Measurements from ENCODE around the gene RALGAPA2. TPM values are rescaled to one million over a fixed set of nuclear protein-coding genes. Genes with fewer than 3 reads are reported as not detected.

RALGAPA2 gene
- total and polyA plus RNA-seq, 2 donors (not counting 1 experiment from before 2014, with no cell fraction given): 1.2 to 7.6 TPM

GRCh38 chr20:20375862-20376261, 336.6 kb downstream of the RALGAPA2 start:
- no peak overlapping the region for H3K9ac ChIP-seq (ENCODE audit: insufficient read depth, low read length)
- H2AFZ ChIP-seq (ENCODE audit: low read length): no peak overlapping the region
- no peak for TF ChIP-seq EZH2 (IDR thresholded peaks at IDR 0.05; ENCODE audit: low read length, missing control alignments)
- TF ChIP-seq CTCF (conservative IDR thresholded peaks at IDR 0.05 in 1 of 2, IDR thresholded peaks at IDR 0.05 in 1 of 2; ENCODE audit: low read depth in 1 of 2, low read length in 2 of 2): no peak
- no peaks in the 10 kb centered on the region for H3K79me2 ChIP-seq (ENCODE audit: control insufficient read depth, insufficient read depth, low read length)
- no peak for DNase-seq (ENCODE audit: low read depth in 2 of 2)
- no peaks in the 10 kb centered on the region for H3K36me3 ChIP-seq (ENCODE audit: control insufficient read depth, insufficient read depth, low read length)
- no peak overlapping the region for H3K27ac ChIP-seq (ENCODE audit: insufficient read depth, low read length)
- H3K9me3 ChIP-seq (ENCODE audit: control insufficient read depth, insufficient read depth, low read depth, low read length): no peaks in the 10 kb centered on the region
- H3K4me2 ChIP-seq (ENCODE audit: extremely low read depth, insufficient read depth, low read length): no peak overlapping the region
- peaks cover 23% of the 10 kb centered on the region for H3K27me3 ChIP-seq (ENCODE audit: control insufficient read depth, insufficient read depth, low read length)
- H3K4me3 ChIP-seq (replicated peaks in 1 of 4; ENCODE audit: control extremely low read depth in 1 of 4, insufficient read depth in 1 of 4, low read depth in 3 of 4, low read length in 4 of 4): no peak overlapping the region
- no peaks in the 10 kb centered on the region for H3K4me1 ChIP-seq (ENCODE audit: control insufficient read depth, extremely low read depth, insufficient read depth, low read length)
- H4K20me1 ChIP-seq (ENCODE audit: control insufficient read depth, extremely low read depth, insufficient read depth, low read length): no peaks in the 10 kb centered on the region

- H3K4me2 ChIP-seq (ENCODE audit: extremely low read depth, insufficient read depth, low read length): no peak overlapping the region
- no peaks in the 10 kb centered on the region for H4K20me1 ChIP-seq (ENCODE audit: control insufficient read depth, extremely low read depth, insufficient read depth, low read length)
- no peaks in the 10 kb centered on the region for H3K36me3 ChIP-seq (ENCODE audit: control insufficient read depth, insufficient read depth, low read length)
- no peaks in the 10 kb centered on the region for H3K4me1 ChIP-seq (ENCODE audit: control insufficient read depth, extremely low read depth, insufficient read depth, low read length)
- H3K9me3 ChIP-seq (ENCODE audit: control insufficient read depth, insufficient read depth, low read depth, low read length): no peaks in the 10 kb centered on the region
- H3K27me3 ChIP-seq (ENCODE audit: control insufficient read depth, insufficient read depth, low read length): peaks cover 42% of the 10 kb centered on the region
- H3K79me2 ChIP-seq (ENCODE audit: control insufficient read depth, insufficient read depth, low read length): no peaks in the 10 kb centered on the region
- no peak overlapping the region for H3K4me3 ChIP-seq (replicated peaks in 1 of 4; ENCODE audit: control extremely low read depth in 1 of 4, insufficient read depth in 1 of 4, low read depth in 3 of 4, low read length in 4 of 4)
- DNase-seq (ENCODE audit: low read depth in 2 of 2): peak; percentile 15 to 45
- no peak for TF ChIP-seq EZH2 (IDR thresholded peaks at IDR 0.05; ENCODE audit: low read length, missing control alignments)
- TF ChIP-seq CTCF (conservative IDR thresholded peaks at IDR 0.05 in 1 of 2, IDR thresholded peaks at IDR 0.05 in 1 of 2; ENCODE audit: low read depth in 1 of 2, low read length in 2 of 2): no peak
- H2AFZ ChIP-seq (ENCODE audit: low read length): no peak overlapping the region
- no peak overlapping the region for H3K27ac ChIP-seq (ENCODE audit: insufficient read depth, low read length)
- H3K9ac ChIP-seq (ENCODE audit: insufficient read depth, low read length): no peak overlapping the region
These were observed 339.3 kb downstream of the RALGAPA2 start for GRCh38 chr20:20373091-20373571.

GRCh38 chr20:20371681-20372080, 340.8 kb downstream of the RALGAPA2 start:
- TF ChIP-seq EZH2 (IDR thresholded peaks at IDR 0.05; ENCODE audit: low read length, missing control alignments) (no peak), CTCF (conservative IDR thresholded peaks at IDR 0.05 in 1 of 2, IDR thresholded peaks at IDR 0.05 in 1 of 2; ENCODE audit: low read depth in 1 of 2, low read length in 2 of 2) (no peak)
- H2AFZ ChIP-seq (ENCODE audit: low read length): no peak overlapping the region
- H3K27ac ChIP-seq (ENCODE audit: insufficient read depth, low read length): no peak overlapping the region

More at GRCh38 chr20:20371681-20372080, 340.8 kb downstream of the RALGAPA2 start:
- Histone ChIP-seq H3K9me3 (ENCODE audit: control insufficient read depth, insufficient read depth, low read depth, low read length) (no peaks in the 10 kb centered on the region), H3K4me3 (replicated peaks in 1 of 4; ENCODE audit: control extremely low read depth in 1 of 4, insufficient read depth in 1 of 4, low read depth in 3 of 4, low read length in 4 of 4) (no peak overlapping the region), H3K36me3 (ENCODE audit: control insufficient read depth, insufficient read depth, low read length) (no peaks in the 10 kb centered on the region), H4K20me1 (ENCODE audit: control insufficient read depth, extremely low read depth, insufficient read depth, low read length) (no peaks in the 10 kb centered on the region), H3K4me1 (ENCODE audit: control insufficient read depth, extremely low read depth, insufficient read depth, low read length) (no peaks in the 10 kb centered on the region), H3K27me3 (ENCODE audit: control insufficient read depth, insufficient read depth, low read length) (peaks cover 53% of the 10 kb centered on the region), H3K79me2 (ENCODE audit: control insufficient read depth, insufficient read depth, low read length) (no peaks in the 10 kb centered on the region), H3K4me2 (ENCODE audit: extremely low read depth, insufficient read depth, low read length) (no peak overlapping the region), H3K9ac (ENCODE audit: insufficient read depth, low read length) (no peak overlapping the region)
- DNase-seq (ENCODE audit: low read depth in 2 of 2): no peak
